HEK293 (cell line): ENCODE results near the gene COL12A1.
A peak's percentile ranks its signal among the peaks of the same experiment; 100 is the strongest.

Source experiments
- FEZF1 ChIP-seq: fragments of 450-650 bp; formaldehyde crosslinking; IDR thresholded peaks from 2 replicates; pipeline ENCODE4 v1.5.1; 2016; ENCODE audit warnings: missing biosample characterization, missing genetic modification characterization
- PRDM1 ChIP-seq: fragments of 450-650 bp; formaldehyde crosslinking; IDR thresholded peaks from 2 replicates; pipeline ENCODE4; 2016; ENCODE audit warnings: missing biosample characterization, missing genetic modification characterization
- RBAK ChIP-seq: fragments of 450-650 bp; formaldehyde crosslinking; IDR thresholded peaks from 2 replicates; pipeline ENCODE4 v1.5.1; 2016; ENCODE audit warnings: missing biosample characterization, missing genetic modification characterization
- SP3 ChIP-seq: fragments of 450-650 bp; formaldehyde crosslinking; IDR thresholded peaks from 2 replicates; pipeline ENCODE4 v1.5.1; 2016; ENCODE audit warnings: missing biosample characterization, missing genetic modification characterization
- YY1 ChIP-seq: fragments of 450-650 bp; formaldehyde crosslinking; IDR thresholded peaks from 2 replicates; pipeline ENCODE4 v1.5.1; 2018; ENCODE audit warnings: missing biosample characterization, missing genetic modification characterization
- ZBTB1 ChIP-seq: fragments of 450-650 bp; formaldehyde crosslinking; IDR thresholded peaks from 2 replicates; pipeline ENCODE4 v1.5.1; 2016; ENCODE audit warnings: missing biosample characterization, missing genetic modification characterization
- ZFHX2 ChIP-seq: fragments of 450-650 bp; formaldehyde crosslinking; conservative IDR thresholded peaks from 2 replicates; pipeline ENCODE4 v1.5.1; 2016; ENCODE audit warnings: missing biosample characterization, missing genetic modification characterization
- ZNF155 ChIP-seq: fragments of 450-650 bp; formaldehyde crosslinking; IDR thresholded peaks from 2 replicates; pipeline ENCODE4 v1.5.1; 2016; ENCODE audit warnings: missing biosample characterization, missing genetic modification characterization
- ZNF211 ChIP-seq: fragments of 450-650 bp; formaldehyde crosslinking; IDR thresholded peaks from 2 replicates; pipeline ENCODE4 v1.5.1; 2016; ENCODE audit warnings: low read depth, missing biosample characterization, missing genetic modification characterization
- ZNF214 ChIP-seq: fragments of 450-650 bp; formaldehyde crosslinking; IDR thresholded peaks from 2 replicates; pipeline ENCODE4 v1.5.1; 2017; ENCODE audit warnings: missing biosample characterization, mild to moderate bottlenecking, missing genetic modification characterization, borderline replicate concordance
- ZNF335 ChIP-seq: fragments of 450-650 bp; formaldehyde crosslinking; conservative IDR thresholded peaks from 2 replicates; pipeline ENCODE4 v1.5.1; 2016; ENCODE audit warnings: missing biosample characterization, missing genetic modification characterization
- ZNF394 ChIP-seq: fragments of 450-650 bp; formaldehyde crosslinking; IDR thresholded peaks from 2 replicates; pipeline ENCODE4 v1.5.1; 2016; ENCODE audit warnings: missing biosample characterization, missing genetic modification characterization, mild to moderate bottlenecking, moderate library complexity, borderline replicate concordance
- ZNF404 ChIP-seq: fragments of 450-650 bp; formaldehyde crosslinking; IDR thresholded peaks from 2 replicates; pipeline ENCODE4 v1.5.1; 2017; ENCODE audit warnings: missing biosample characterization, missing genetic modification characterization
- ZNF585B ChIP-seq: fragments of 450-650 bp; formaldehyde crosslinking; IDR thresholded peaks from 2 replicates; pipeline ENCODE4 v1.5.1; 2016; ENCODE audit warnings: missing biosample characterization, missing genetic modification characterization
- ZNF596 ChIP-seq: fragments of 450-650 bp; IDR thresholded peaks from 2 replicates; pipeline ENCODE4 v1.5.0; 2018; ENCODE audit warnings: missing biosample characterization, mild to moderate bottlenecking, missing genetic modification characterization, moderate library complexity
- ZNF600 ChIP-seq: fragments of 450-650 bp; formaldehyde crosslinking; IDR thresholded peaks from 2 replicates; pipeline ENCODE4 v1.5.1; 2016; ENCODE audit warnings: missing biosample characterization, missing genetic modification characterization
- ZNF654 ChIP-seq: fragments of 450-650 bp; formaldehyde crosslinking; IDR thresholded peaks from 2 replicates; pipeline ENCODE4 v1.5.1; 2016; ENCODE audit warnings: low read depth, missing biosample characterization, missing genetic modification characterization
- ZNF747 ChIP-seq: fragments of 450-650 bp; formaldehyde crosslinking; IDR thresholded peaks from 2 replicates; pipeline ENCODE4 v1.5.1; 2016; ENCODE audit warnings: missing biosample characterization, missing genetic modification characterization
- ZNF76 ChIP-seq: fragments of 450-650 bp; formaldehyde crosslinking; IDR thresholded peaks from 2 replicates; pipeline ENCODE4; 2016; ENCODE audit warnings: low read depth, missing biosample characterization, missing genetic modification characterization, borderline replicate concordance
- ZSCAN30 ChIP-seq: fragments of 450-650 bp; IDR thresholded peaks from 2 replicates; pipeline ENCODE4 v1.5.1; 2018; ENCODE audit warnings: missing biosample characterization, mild to moderate bottlenecking, missing genetic modification characterization, moderate library complexity
- TF ChIP-seq, protein P1 (sequence below): fragments of 450-650 bp; formaldehyde crosslinking; IDR thresholded peaks from 2 replicates; pipeline ENCODE4 v1.5.1; 2016; ENCODE audit warnings: missing biosample characterization, missing genetic modification characterization, low read depth
- TF ChIP-seq, protein P2 (sequence below): fragments of 450-650 bp; formaldehyde crosslinking; optimal IDR thresholded peaks from 2 replicates; pipeline ENCODE3; 2016; ENCODE audit warnings: missing biosample characterization, mild to moderate bottlenecking, missing genetic modification characterization
- TF ChIP-seq, protein P3 (sequence below): fragments of 450-650 bp; formaldehyde crosslinking; IDR thresholded peaks from 2 replicates; pipeline ENCODE4 v1.5.1; 2016; ENCODE audit warnings: missing biosample characterization, missing genetic modification characterization, borderline replicate concordance
- TF ChIP-seq, protein P4 (sequence below): fragments of 450-650 bp; formaldehyde crosslinking; IDR thresholded peaks from 2 replicates; pipeline ENCODE4 v1.5.1; 2017; ENCODE audit warnings: missing biosample characterization, missing genetic modification characterization
- TF ChIP-seq, protein P5 (sequence below): fragments of 450-650 bp; formaldehyde crosslinking; IDR thresholded peaks from 2 replicates; pipeline ENCODE4 v1.5.1; 2016; ENCODE audit warnings: missing biosample characterization, missing genetic modification characterization
- TF ChIP-seq, protein P6 (sequence below): fragments of 450-650 bp; formaldehyde crosslinking; IDR thresholded peaks from 2 replicates; pipeline ENCODE4 v1.5.1; 2017; ENCODE audit warnings: missing biosample characterization, missing genetic modification characterization

Gene COL12A1

DNA sequence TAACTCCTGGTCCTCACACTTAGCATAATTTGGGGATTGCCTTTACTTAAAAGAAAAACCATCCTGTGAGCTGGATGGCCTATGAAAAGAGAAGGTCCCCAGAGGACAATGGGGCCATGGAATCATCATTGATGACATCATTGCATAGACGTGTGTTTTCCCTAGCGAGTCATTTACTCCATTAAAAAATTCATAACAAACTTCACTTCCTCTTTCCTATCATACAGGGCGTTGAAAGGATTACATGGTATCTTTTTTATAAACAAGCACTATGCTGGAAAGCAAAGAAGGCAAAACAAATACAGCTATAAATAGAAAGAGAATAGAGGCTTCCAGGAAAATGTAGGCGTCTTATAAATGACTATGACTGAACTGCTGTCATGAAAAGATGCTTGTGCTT lies 11.3 kb upstream of the COL12A1 start (continued):
- TF ChIP-seq, protein P1, sequence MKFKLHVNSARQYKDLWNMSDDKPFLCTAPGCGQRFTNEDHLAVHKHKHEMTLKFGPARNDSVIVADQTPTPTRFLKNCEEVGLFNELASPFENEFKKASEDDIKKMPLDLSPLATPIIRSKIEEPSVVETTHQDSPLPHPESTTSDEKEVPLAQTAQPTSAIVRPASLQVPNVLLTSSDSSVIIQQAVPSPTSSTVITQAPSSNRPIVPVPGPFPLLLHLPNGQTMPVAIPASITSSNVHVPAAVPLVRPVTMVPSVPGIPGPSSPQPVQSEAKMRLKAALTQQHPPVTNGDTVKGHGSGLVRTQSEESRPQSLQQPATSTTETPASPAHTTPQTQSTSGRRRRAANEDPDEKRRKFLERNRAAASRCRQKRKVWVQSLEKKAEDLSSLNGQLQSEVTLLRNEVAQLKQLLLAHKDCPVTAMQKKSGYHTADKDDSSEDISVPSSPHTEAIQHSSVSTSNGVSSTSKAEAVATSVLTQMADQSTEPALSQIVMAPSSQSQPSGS (tag by site-specific recombination): peak; percentile 94
- no peak for TF ChIP-seq ZNF404 (tag by site-specific recombination)
- TF ChIP-seq PRDM1 (tag by site-specific recombination): no peak
- no peak for TF ChIP-seq ZNF155 (tag by site-specific recombination)
- no peak for TF ChIP-seq ZNF585B (tag by site-specific recombination)
- TF ChIP-seq, protein P2, sequence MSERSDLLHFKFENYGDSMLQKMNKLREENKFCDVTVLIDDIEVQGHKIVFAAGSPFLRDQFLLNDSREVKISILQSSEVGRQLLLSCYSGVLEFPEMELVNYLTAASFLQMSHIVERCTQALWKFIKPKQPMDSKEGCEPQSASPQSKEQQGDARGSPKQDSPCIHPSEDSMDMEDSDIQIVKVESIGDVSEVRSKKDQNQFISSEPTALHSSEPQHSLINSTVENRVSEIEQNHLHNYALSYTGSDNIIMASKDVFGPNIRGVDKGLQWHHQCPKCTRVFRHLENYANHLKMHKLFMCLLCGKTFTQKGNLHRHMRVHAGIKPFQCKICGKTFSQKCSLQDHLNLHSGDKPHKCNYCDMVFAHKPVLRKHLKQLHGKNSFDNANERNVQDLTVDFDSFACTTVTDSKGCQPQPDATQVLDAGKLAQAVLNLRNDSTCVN: no peak
- TF ChIP-seq SP3 (tag by site-specific recombination): peak; percentile 12; the same call in 1 of the 2 replicates
- no peak for TF ChIP-seq ZBTB1 (tag by site-specific recombination)
- TF ChIP-seq ZNF76 (tag by site-specific recombination): no peak
- TF ChIP-seq, protein P3, sequence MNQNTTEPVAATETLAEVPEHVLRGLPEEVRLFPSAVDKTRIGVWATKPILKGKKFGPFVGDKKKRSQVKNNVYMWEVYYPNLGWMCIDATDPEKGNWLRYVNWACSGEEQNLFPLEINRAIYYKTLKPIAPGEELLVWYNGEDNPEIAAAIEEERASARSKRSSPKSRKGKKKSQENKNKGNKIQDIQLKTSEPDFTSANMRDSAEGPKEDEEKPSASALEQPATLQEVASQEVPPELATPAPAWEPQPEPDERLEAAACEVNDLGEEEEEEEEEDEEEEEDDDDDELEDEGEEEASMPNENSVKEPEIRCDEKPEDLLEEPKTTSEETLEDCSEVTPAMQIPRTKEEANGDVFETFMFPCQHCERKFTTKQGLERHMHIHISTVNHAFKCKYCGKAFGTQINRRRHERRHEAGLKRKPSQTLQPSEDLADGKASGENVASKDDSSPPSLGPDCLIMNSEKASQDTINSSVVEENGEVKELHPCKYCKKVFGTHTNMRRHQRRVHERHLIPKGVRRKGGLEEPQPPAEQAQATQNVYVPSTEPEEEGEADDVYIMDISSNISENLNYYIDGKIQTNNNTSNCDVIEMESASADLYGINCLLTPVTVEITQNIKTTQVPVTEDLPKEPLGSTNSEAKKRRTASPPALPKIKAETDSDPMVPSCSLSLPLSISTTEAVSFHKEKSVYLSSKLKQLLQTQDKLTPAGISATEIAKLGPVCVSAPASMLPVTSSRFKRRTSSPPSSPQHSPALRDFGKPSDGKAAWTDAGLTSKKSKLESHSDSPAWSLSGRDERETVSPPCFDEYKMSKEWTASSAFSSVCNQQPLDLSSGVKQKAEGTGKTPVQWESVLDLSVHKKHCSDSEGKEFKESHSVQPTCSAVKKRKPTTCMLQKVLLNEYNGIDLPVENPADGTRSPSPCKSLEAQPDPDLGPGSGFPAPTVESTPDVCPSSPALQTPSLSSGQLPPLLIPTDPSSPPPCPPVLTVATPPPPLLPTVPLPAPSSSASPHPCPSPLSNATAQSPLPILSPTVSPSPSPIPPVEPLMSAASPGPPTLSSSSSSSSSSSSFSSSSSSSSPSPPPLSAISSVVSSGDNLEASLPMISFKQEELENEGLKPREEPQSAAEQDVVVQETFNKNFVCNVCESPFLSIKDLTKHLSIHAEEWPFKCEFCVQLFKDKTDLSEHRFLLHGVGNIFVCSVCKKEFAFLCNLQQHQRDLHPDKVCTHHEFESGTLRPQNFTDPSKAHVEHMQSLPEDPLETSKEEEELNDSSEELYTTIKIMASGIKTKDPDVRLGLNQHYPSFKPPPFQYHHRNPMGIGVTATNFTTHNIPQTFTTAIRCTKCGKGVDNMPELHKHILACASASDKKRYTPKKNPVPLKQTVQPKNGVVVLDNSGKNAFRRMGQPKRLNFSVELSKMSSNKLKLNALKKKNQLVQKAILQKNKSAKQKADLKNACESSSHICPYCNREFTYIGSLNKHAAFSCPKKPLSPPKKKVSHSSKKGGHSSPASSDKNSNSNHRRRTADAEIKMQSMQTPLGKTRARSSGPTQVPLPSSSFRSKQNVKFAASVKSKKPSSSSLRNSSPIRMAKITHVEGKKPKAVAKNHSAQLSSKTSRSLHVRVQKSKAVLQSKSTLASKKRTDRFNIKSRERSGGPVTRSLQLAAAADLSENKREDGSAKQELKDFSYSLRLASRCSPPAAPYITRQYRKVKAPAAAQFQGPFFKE (tag by site-specific recombination): no peak
- no peak for TF ChIP-seq ZNF211 (tag by site-specific recombination)
- no peak for TF ChIP-seq YY1 (tag by site-specific recombination)
- no peak for TF ChIP-seq ZNF596 (tag by site-specific recombination)
- no peak for TF ChIP-seq ZNF747 (tag by site-specific recombination)
- TF ChIP-seq, protein P4, sequence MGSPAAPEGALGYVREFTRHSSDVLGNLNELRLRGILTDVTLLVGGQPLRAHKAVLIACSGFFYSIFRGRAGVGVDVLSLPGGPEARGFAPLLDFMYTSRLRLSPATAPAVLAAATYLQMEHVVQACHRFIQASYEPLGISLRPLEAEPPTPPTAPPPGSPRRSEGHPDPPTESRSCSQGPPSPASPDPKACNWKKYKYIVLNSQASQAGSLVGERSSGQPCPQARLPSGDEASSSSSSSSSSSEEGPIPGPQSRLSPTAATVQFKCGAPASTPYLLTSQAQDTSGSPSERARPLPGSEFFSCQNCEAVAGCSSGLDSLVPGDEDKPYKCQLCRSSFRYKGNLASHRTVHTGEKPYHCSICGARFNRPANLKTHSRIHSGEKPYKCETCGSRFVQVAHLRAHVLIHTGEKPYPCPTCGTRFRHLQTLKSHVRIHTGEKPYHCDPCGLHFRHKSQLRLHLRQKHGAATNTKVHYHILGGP (tag by site-specific recombination): peak; percentile 93
- no peak for TF ChIP-seq ZSCAN30
- TF ChIP-seq RBAK (tag by site-specific recombination): no peak
- no peak for TF ChIP-seq FEZF1 (tag by site-specific recombination)
- no peak for TF ChIP-seq ZNF654
- no peak for TF ChIP-seq ZNF394 (tag by site-specific recombination)
- 0 out of 2 replicates have a peak, but pooled peaks have one; percentile 13 for TF ChIP-seq ZNF600
- TF ChIP-seq ZNF214: no peak
- TF ChIP-seq, protein P5, sequence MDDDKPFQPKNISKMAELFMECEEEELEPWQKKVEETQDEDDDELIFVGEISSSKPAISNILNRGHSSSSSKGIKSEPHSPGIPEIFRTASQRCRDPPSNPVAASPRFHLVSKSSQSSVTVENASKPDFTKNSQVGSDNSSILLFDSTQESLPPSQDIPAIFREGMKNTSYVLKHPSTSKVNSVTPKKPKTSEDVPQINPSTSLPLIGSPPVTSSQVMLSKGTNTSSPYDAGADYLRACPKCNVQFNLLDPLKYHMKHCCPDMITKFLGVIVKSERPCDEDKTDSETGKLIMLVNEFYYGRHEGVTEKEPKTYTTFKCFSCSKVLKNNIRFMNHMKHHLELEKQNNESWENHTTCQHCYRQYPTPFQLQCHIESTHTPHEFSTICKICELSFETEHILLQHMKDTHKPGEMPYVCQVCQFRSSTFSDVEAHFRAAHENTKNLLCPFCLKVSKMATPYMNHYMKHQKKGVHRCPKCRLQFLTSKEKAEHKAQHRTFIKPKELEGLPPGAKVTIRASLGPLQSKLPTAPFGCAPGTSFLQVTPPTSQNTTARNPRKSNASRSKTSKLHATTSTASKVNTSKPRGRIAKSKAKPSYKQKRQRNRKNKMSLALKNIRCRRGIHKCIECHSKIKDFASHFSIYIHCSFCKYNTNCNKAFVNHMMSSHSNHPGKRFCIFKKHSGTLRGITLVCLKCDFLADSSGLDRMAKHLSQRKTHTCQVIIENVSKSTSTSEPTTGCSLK (tag by site-specific recombination): no peak
- TF ChIP-seq, protein P6, sequence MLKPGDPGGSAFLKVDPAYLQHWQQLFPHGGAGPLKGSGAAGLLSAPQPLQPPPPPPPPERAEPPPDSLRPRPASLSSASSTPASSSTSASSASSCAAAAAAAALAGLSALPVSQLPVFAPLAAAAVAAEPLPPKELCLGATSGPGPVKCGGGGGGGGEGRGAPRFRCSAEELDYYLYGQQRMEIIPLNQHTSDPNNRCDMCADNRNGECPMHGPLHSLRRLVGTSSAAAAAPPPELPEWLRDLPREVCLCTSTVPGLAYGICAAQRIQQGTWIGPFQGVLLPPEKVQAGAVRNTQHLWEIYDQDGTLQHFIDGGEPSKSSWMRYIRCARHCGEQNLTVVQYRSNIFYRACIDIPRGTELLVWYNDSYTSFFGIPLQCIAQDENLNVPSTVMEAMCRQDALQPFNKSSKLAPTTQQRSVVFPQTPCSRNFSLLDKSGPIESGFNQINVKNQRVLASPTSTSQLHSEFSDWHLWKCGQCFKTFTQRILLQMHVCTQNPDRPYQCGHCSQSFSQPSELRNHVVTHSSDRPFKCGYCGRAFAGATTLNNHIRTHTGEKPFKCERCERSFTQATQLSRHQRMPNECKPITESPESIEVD (tag by site-specific recombination): peak; percentile 65
- peak; percentile 18; the same call in 1 of the 2 replicates for TF ChIP-seq ZFHX2 (tag by site-specific recombination)
- TF ChIP-seq ZNF335 (tag by site-specific recombination): peak; percentile 54
